C1 segment of cervical spinal cord (tissue), 14 donors: ENCODE data around the gene PLPP7.
"Not testable (repeated sequence)": the region's sequence is repeated elsewhere in the genome, so short reads cannot be mapped to it uniquely, and the experiment has no call there.

Source experiments
- DNase-seq, 14 donors: peaks; one replicate each; lab custom pipeline; 2025; lab: John Stamatoyannopoulos, UW

The PLPP7 gene

GRCh38 chr9:131266266-131267229 lies 23.0 kb upstream of the PLPP7 start:
- no peak for DNase-seq

GRCh38 chr9:131270171-131271015 lies 19.1 kb upstream of the PLPP7 start:
- peak in 9 of 14 donors; percentile 15 to 64 (median 41) for DNase-seq

GRCh38 chr9:131271016-131271273 lies 18.6 kb upstream of the PLPP7 start:
- DNase-seq = not testable (repeated sequence)

- no peak for DNase-seq
Observed at GRCh38 chr9:131271506-131271931, 18.0 kb upstream of the PLPP7 start.

GRCh38 chr9:131272212-131272611 lies 17.3 kb upstream of the PLPP7 start:
- no peak for DNase-seq

- DNase-seq = peak in 3 of 14 donors; percentile 8 to 35 (median 20)
Observed at GRCh38 chr9:131273146-131273855, 16.2 kb upstream of the PLPP7 start.

- DNase-seq = no peak
Observed at GRCh38 chr9:131273856-131274673, 15.5 kb upstream of the PLPP7 start.

- DNase-seq = peak in 4 of 14 donors; percentile 17 to 34 (median 24)
Observed at GRCh38 chr9:131274674-131275331, 14.7 kb upstream of the PLPP7 start.

- no peak for DNase-seq
Observed at GRCh38 chr9:131275332-131276093, 14.0 kb upstream of the PLPP7 start.

GRCh38 chr9:131276094-131276888 lies 13.2 kb upstream of the PLPP7 start, which contains the start of gene FAM78A:
Gene FAM78A, minus strand, starts transcription at chr9:131276510. Its CDS starts 331 bp downstream, at chr9:131276179.
- no peak for DNase-seq

- DNase-seq = no peak
Observed at GRCh38 chr9:131276891-131277286, 12.6 kb upstream of the PLPP7 start.

GRCh38 chr9:131277287-131277909 lies 12.1 kb upstream of the PLPP7 start:
- DNase-seq = no peak

GRCh38 chr9:131277910-131278701 lies 11.4 kb upstream of the PLPP7 start:
- DNase-seq = peak in 13 of 14 donors; percentile 39 to 81 (median 69)

- no peak for DNase-seq
Observed at GRCh38 chr9:131278702-131279111, 10.8 kb upstream of the PLPP7 start.

GRCh38 chr9:131279196-131279862 lies 10.2 kb upstream of the PLPP7 start:
- no peak for DNase-seq

- no peak for DNase-seq
Observed at GRCh38 chr9:131279863-131280570, 9.5 kb upstream of the PLPP7 start.
